Testis (tissue), 2 donors: ENCODE results near the gene BAIAP2.

Experiments used
- CTCF ChIP-seq, 3 experiments: fragments of 450-650 bp in 2 of 3; fragments of 200-600 bp in 1 of 3; sonication (generic) in 1 of 3; IDR thresholded peaks; one replicate each; pipeline ENCODE4 v1.5.1; 2016 to 2019; ENCODE audit warnings: antibody characterized with exemption in 3 of 3, mild to moderate bottlenecking in 2 of 3, moderate library complexity in 1 of 3
- POLR2A ChIP-seq: fragments of 450-650 bp; IDR thresholded peaks from one replicate; pipeline ENCODE4 v1.6.1; 2017; ENCODE audit warnings: antibody characterized with exemption, mild to moderate bottlenecking, moderate library complexity

- TF ChIP-seq CTCF (IDR thresholded peaks at IDR 0.05) (no peak), POLR2A (no peak)
Measured at GRCh38 chr17:81164371-81165245, 129.7 kb downstream of the BAIAP2 start.
